HG03442 (cell line): ENCODE results near the gene CBARP.

Experiments used
- ATAC-seq: cut with Tn5 transposase; IDR thresholded peaks from one replicate; pipeline ENCODE4 v1.9.1; 2021; ENCODE audit warnings: mild to moderate bottlenecking, moderate library complexity; ENCODE audit not compliant: unreplicated experiment

The CBARP gene

GRCh38 chr19:1275260-1275975, 37.6 kb upstream of the CBARP start, which contains the start of gene FAM174C:
Gene FAM174C, plus strand, starts transcription at chr19:1275530. Its CDS starts 20 bp downstream, at chr19:1275550.
- ATAC-seq, result peak; percentile 72

GRCh38 chr19:1274852-1275259, 37.1 kb upstream of the CBARP start:
- ATAC-seq, result no peak

- no peak for ATAC-seq
Observed at GRCh38 chr19:1274081-1274851, 36.5 kb upstream of the CBARP start.

- no peak for ATAC-seq
Observed at GRCh38 chr19:1273263-1274041, 35.6 kb upstream of the CBARP start.

- ATAC-seq, result no peak
Observed at GRCh38 chr19:1272423-1273262, 34.8 kb upstream of the CBARP start.

- ATAC-seq, result no peak
Observed at GRCh38 chr19:1271528-1272422, 34.0 kb upstream of the CBARP start.

GRCh38 chr19:1270854-1271527, 33.2 kb upstream of the CBARP start:
- ATAC-seq, result no peak

GRCh38 chr19:1270213-1270853, 32.5 kb upstream of the CBARP start:
- no peak for ATAC-seq

- ATAC-seq, result peak; percentile 20
Observed at GRCh38 chr19:1269478-1270212, 31.8 kb upstream of the CBARP start.

- ATAC-seq, result peak; percentile 58
Observed at GRCh38 chr19:1269065-1269477, 31.3 kb upstream of the CBARP start, which contains the start of gene CIRBP. Gene CIRBP, plus strand, starts transcription at chr19:1269332. Its CDS starts 1,602 bp downstream, at chr19:1270934.

- ATAC-seq, result no peak
Observed at GRCh38 chr19:1268226-1269064, 30.6 kb upstream of the CBARP start.

GRCh38 chr19:1267477-1268225, 29.8 kb upstream of the CBARP start:
- no peak for ATAC-seq

GRCh38 chr19:1266916-1267476, 29.2 kb upstream of the CBARP start:
- ATAC-seq, result peak; percentile 6

- peak; percentile 28 for ATAC-seq
Observed at GRCh38 chr19:1266129-1266915, 28.5 kb upstream of the CBARP start.

- no peak for ATAC-seq
Observed at GRCh38 chr19:1265615-1266128, 27.9 kb upstream of the CBARP start.
